Measurements from ENCODE around the gene MBNL2. TPM values are rescaled to one million over a fixed set of nuclear protein-coding genes. Genes with fewer than 3 reads are reported as not detected.

The MBNL2 gene
- total and polyA plus RNA-seq, 2 of the 13 experiments (the other 11 are each of a cell fraction or from before 2014, with no cell fraction given) = 30.8 to 59.0 TPM

DNA sequence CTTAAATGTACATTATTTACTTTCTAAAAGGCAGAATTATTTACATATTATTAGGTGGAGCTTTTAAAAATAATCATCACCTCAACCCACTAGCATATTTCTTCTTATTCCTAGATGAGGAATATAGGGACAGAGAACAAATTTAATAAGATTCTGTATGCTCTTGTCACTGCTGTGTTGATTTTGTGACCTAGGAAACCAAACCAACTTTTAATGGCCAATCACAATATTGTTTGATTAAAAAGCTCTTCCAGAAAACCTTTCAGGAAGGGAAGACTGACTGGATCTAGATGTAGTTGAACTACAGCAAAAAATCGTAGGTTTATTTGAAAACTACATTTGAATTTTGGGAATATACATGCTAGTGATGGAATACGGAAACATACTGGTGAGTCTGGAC, 120.0 kb downstream of the MBNL2 start:
- Histone ChIP-seq H3K4me3 (replicated peaks in 1 of 3; ENCODE audit: insufficient read depth in 1 of 3, low read depth in 2 of 3, low read length in 3 of 3) (no peak overlapping the region), H3K27ac (ENCODE audit: extremely low read length, insufficient read depth, low read length) (no peak overlapping the region), H3K36me3 (replicated peaks in 1 of 2; ENCODE audit: control insufficient read depth in 1 of 2, insufficient read depth in 2 of 2, low read length in 2 of 2) (peaks cover 27 to 66% of the 10 kb centered on the region in 2 experiments), H3K4me2 (ENCODE audit: low read depth, low read length) (no peak overlapping the region), H2AFZ (ENCODE audit: low read length) (no peak overlapping the region), H3K9ac (ENCODE audit: insufficient read depth, low read depth, low read length) (no peak overlapping the region), H3K79me2 (ENCODE audit: insufficient read depth, low read length) (peaks cover 4% of the 10 kb centered on the region), H3K27me3 (ENCODE audit: control insufficient read depth in 1 of 2, insufficient read depth in 2 of 2, low read length in 2 of 2) (no peaks in the 10 kb centered on the region), H4K20me1 (ENCODE audit: insufficient read depth, low read length) (peaks cover 17% of the 10 kb centered on the region), H3K9me3 (ENCODE audit: low read length) (no peaks in the 10 kb centered on the region), H3K4me1 (ENCODE audit: insufficient read depth, low read length) (peaks cover 18% of the 10 kb centered on the region)
- TF ChIP-seq ZNF296 (CRISPR knock-in tag; conservative IDR thresholded peaks at IDR 0.05) = no peak
- no peak for ATAC-seq
- WGBS (ENCODE audit: low lambda C conversion rate) = 91% methylated on average over 2 of the region's 2 CpGs
- no peak for FAIRE-seq
- ChIA-PET POLR2A (no interaction called here), CTCF (ENCODE audit: low intra/inter-chr PET ratio, low total read pairs) (no interaction called here)
- no peak for DNase-seq (ENCODE audit: low spot score)
- no TSS peak for BruUV-seq (replicated peaks)
- intact Hi-C loops (cut with micrococcal nuclease; ENCODE audit: unreplicated experiment) = no loop called here
- in situ Hi-C loops (cut with HindIII; ENCODE audit: extremely low pct_ligation_motif_present, low pct_unique_long_range_greater_than_20kb) = loop anchor here (10.0 kb wide), 1 partner anchor 117 kb away; the partner anchor contains the start of gene MBNL2

DNA sequence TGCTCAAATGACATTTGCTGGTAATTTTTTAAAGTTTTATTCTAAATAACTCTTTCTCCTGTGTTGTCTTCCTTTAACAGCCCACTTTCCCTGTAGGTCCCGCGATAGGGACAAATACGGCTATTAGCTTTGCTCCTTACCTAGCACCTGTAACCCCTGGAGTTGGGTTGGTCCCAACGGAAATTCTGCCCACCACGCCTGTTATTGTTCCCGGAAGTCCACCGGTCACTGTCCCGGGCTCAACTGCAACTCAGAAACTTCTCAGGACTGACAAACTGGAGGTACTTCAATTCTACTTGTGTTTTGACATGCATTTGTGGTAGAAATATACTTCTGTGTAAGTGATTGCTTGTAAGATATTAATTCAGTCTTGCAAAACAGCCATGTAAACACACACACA, 120.8 kb downstream of the MBNL2 start:
- FAIRE-seq = no peak
- H3K27ac ChIP-seq (ENCODE audit: extremely low read length, insufficient read depth, low read length) = no peak overlapping the region
- H3K9ac ChIP-seq (ENCODE audit: insufficient read depth, low read depth, low read length) = no peak overlapping the region
- H3K36me3 ChIP-seq (replicated peaks in 1 of 2; ENCODE audit: control insufficient read depth in 1 of 2, insufficient read depth in 2 of 2, low read length in 2 of 2) = peaks cover 26 to 64% of the 10 kb centered on the region in 2 experiments
- no peak for ATAC-seq
- intact Hi-C loops (cut with micrococcal nuclease; ENCODE audit: unreplicated experiment) = no loop called here
- WGBS (ENCODE audit: low lambda C conversion rate) = 97% methylated on average over 8 of the region's 8 CpGs
- CTCF ChIA-PET (ENCODE audit: low intra/inter-chr PET ratio, low total read pairs) = no interaction called here
- no peaks in the 10 kb centered on the region for H3K9me3 ChIP-seq (ENCODE audit: low read length)
- peaks cover 4% of the 10 kb centered on the region for H3K79me2 ChIP-seq (ENCODE audit: insufficient read depth, low read length)
- no peak for DNase-seq (ENCODE audit: low spot score)
- H3K4me3 ChIP-seq (replicated peaks in 1 of 3; ENCODE audit: insufficient read depth in 1 of 3, low read depth in 2 of 3, low read length in 3 of 3) = no peak overlapping the region
- TF ChIP-seq SP4 (CRISPR knock-in tag; IDR thresholded peaks at IDR 0.05) (no peak), REPIN1 (CRISPR knock-in tag; IDR thresholded peaks at IDR 0.05; ENCODE audit: borderline replicate concordance, low read depth) (no peak)
- POLR2A ChIA-PET = no interaction called here
- no peak overlapping the region for H2AFZ ChIP-seq (ENCODE audit: low read length)
- in situ Hi-C loops (cut with HindIII; ENCODE audit: extremely low pct_ligation_motif_present, low pct_unique_long_range_greater_than_20kb) = loop anchor here (10.0 kb wide), 1 partner anchor 118 kb away; the partner anchor contains the start of gene MBNL2
- no peak overlapping the region for H3K4me2 ChIP-seq (ENCODE audit: low read depth, low read length)
- no peaks in the 10 kb centered on the region for H3K27me3 ChIP-seq (ENCODE audit: control insufficient read depth in 1 of 2, insufficient read depth in 2 of 2, low read length in 2 of 2)
- H4K20me1 ChIP-seq (ENCODE audit: insufficient read depth, low read length) = peaks cover 17% of the 10 kb centered on the region
- peaks cover 18% of the 10 kb centered on the region for H3K4me1 ChIP-seq (ENCODE audit: insufficient read depth, low read length)
- no TSS peak for BruUV-seq (replicated peaks)
